ENCODE results near the gene KIFC1. TPM values are rescaled to one million over a fixed set of nuclear protein-coding genes. Genes with fewer than 3 reads are reported as not detected.

The KIFC1 gene
- total RNA-seq, 1 donor from 2014 or later = 27.5 TPM

- no peaks in the 10 kb centered on the region for H3K27me3 ChIP-seq
- no peak for TF ChIP-seq CTCF (IDR thresholded peaks at IDR 0.05)
- TF ChIP-seq POLR2AphosphoS5 (IDR thresholded peaks at IDR 0.05; ENCODE audit: insufficient read depth in 1 of 2, low read depth in 1 of 2) = no peak
- TF ChIP-seq POLR2A (IDR thresholded peaks at IDR 0.05) = no peak
- intact Hi-C loops (cut with DNase I) = loop anchor here (5.0 kb wide), 1 partner anchor 99 kb away; the partner anchor contains the start of gene ZBTB22
- H3K4me1 ChIP-seq = peaks cover 69% of the 10 kb centered on the region
- peaks cover 0 to 31% of the 10 kb centered on the region in 2 donors for H3K36me3 ChIP-seq
- H3K9me3 ChIP-seq = no peaks in the 10 kb centered on the region
- H3K27ac ChIP-seq = peak overlapping the region; percentile 98
- peak overlapping the region; percentile 60 to 71 for H3K4me3 ChIP-seq
- no peak for DNase-seq (ENCODE audit: extremely low spot score in 2 of 2)
These were observed 24.9 kb downstream of the KIFC1 start for GRCh38 chr6:33416386-33417127.

- no peak for DNase-seq (ENCODE audit: extremely low spot score in 2 of 2)
- intact Hi-C loops (cut with DNase I) = loop anchor here (5.0 kb wide), 1 partner anchor 100 kb away; the partner anchor contains the start of gene ZBTB22
These were observed 25.7 kb downstream of the KIFC1 start for GRCh38 chr6:33417128-33417902.

GRCh38 chr6:33417903-33418689 lies 26.5 kb downstream of the KIFC1 start, which contains the start of gene CUTA:
TSS of gene CUTA (minus strand) at chr6:33418107. CDS start at chr6:33418000, 107 bp downstream.
- Histone ChIP-seq H3K4me1 (peaks cover 54% of the 10 kb centered on the region), H3K27ac (peak within 1 kb of the TSS; percentile 98), H3K27me3 (no peaks in the 10 kb centered on the region), H3K9me3 (no peaks in the 10 kb centered on the region), H3K4me3 (peak within 1 kb of the TSS; percentile 60 to 71), H3K36me3 (peaks cover 0 to 23% of the 10 kb centered on the region in 2 donors)
- intact Hi-C loops (cut with DNase I) = loop anchor here (5.0 kb wide), 1 partner anchor 101 kb away; the partner anchor contains the start of gene ZBTB22
- peak in 1 of 2 donors; percentile 91 for TF ChIP-seq POLR2A (IDR thresholded peaks at IDR 0.05)
- TF ChIP-seq POLR2AphosphoS5 (IDR thresholded peaks at IDR 0.05; ENCODE audit: insufficient read depth in 1 of 2, low read depth in 1 of 2) = peak; percentile 98 to 100
- peak; percentile 24 to 42 (median 37) for TF ChIP-seq CTCF (IDR thresholded peaks at IDR 0.05)
- DNase-seq (ENCODE audit: extremely low spot score in 2 of 2) = peak; percentile 100

More at GRCh38 chr6:33417128-33417902, 25.7 kb downstream of the KIFC1 start:
- H3K4me1 ChIP-seq = peaks cover 61% of the 10 kb centered on the region
- H3K27me3 ChIP-seq = no peaks in the 10 kb centered on the region
- TF ChIP-seq CTCF (IDR thresholded peaks at IDR 0.05) = no peak
- TF ChIP-seq POLR2A (IDR thresholded peaks at IDR 0.05) = no peak
- TF ChIP-seq POLR2AphosphoS5 (IDR thresholded peaks at IDR 0.05; ENCODE audit: insufficient read depth in 1 of 2, low read depth in 1 of 2) = no peak
- H3K36me3 ChIP-seq = peaks cover 0 to 31% of the 10 kb centered on the region in 2 donors
- no peaks in the 10 kb centered on the region for H3K9me3 ChIP-seq
- peak overlapping the region; percentile 60 to 71 for H3K4me3 ChIP-seq
- peak overlapping the region; percentile 98 for H3K27ac ChIP-seq

GRCh38 chr6:33418690-33419291 lies 27.2 kb downstream of the KIFC1 start:
- Histone ChIP-seq H3K27ac (peak overlapping the region; percentile 98), H3K4me3 (peak overlapping the region; percentile 60 to 71), H3K36me3 (peaks cover 0 to 16% of the 10 kb centered on the region in 2 donors), H3K27me3 (no peaks in the 10 kb centered on the region), H3K4me1 (peaks cover 48% of the 10 kb centered on the region), H3K9me3 (no peaks in the 10 kb centered on the region)
- DNase-seq (ENCODE audit: extremely low spot score in 2 of 2) = no peak
- TF ChIP-seq POLR2AphosphoS5 (IDR thresholded peaks at IDR 0.05; ENCODE audit: insufficient read depth in 1 of 2, low read depth in 1 of 2) (no peak), CTCF (IDR thresholded peaks at IDR 0.05) (no peak), POLR2A (IDR thresholded peaks at IDR 0.05) (no peak)
- intact Hi-C loops (cut with DNase I) = loop anchor here (5.0 kb wide), 1 partner anchor 101 kb away; the partner anchor contains the start of gene ZBTB22
